Psoas muscle (tissue), 8 donors: ENCODE results near the gene PLK5. TPM values are rescaled to one million over a fixed set of nuclear protein-coding genes. Genes with fewer than 3 reads are reported as not detected.
"Not testable (repeated sequence)": the region's sequence is repeated elsewhere in the genome, so short reads cannot be mapped to it uniquely, and the experiment has no call there.

Experiments
- ATAC-seq, 4 donors: fragments of 200-7000 bp; cut with Tn5 transposase; one replicate each; pipeline ENCODE4 v1.9.1; 2020; ENCODE audit warnings: moderate library complexity in 3 of 4, mild to moderate bottlenecking in 2 of 4
- DNase-seq, 2 donors: peaks; one replicate each; pipeline ENCODE4 v3.0.0-alpha.2; 2020
- H3K27ac ChIP-seq: fragments of 200-600 bp; one replicate; pipeline ENCODE4 v1.8.0; 2022
- H3K27me3 ChIP-seq, 3 donors: fragments of 200-600 bp in 1 of 3; one replicate each; pipeline versions ENCODE4 v1.6.1 to v1.8.0; 2013 to 2022; ENCODE audit warnings: low read length in 2 of 3, mild to moderate bottlenecking in 2 of 3, moderate library complexity in 1 of 3; ENCODE audit not compliant: insufficient read depth in 3 of 3
- H3K36me3 ChIP-seq, 2 donors: fragments of 200-600 bp in 1 of 2; one replicate each; pipeline versions ENCODE4 v1.6.1 to v1.8.0; 2013 to 2022; ENCODE audit warnings: low read depth in 1 of 2, mild to moderate bottlenecking in 1 of 2, moderate library complexity in 1 of 2; ENCODE audit not compliant: insufficient read depth in 1 of 2
- H3K4me1 ChIP-seq: fragments of 200-600 bp; one replicate; pipeline ENCODE4 v1.8.0; 2022
- H3K4me3 ChIP-seq: fragments of 200-600 bp; one replicate; pipeline ENCODE4 v1.8.0; 2022; ENCODE audit warnings: mild to moderate bottlenecking
- H3K9me3 ChIP-seq: fragments of 200-600 bp; one replicate; pipeline ENCODE4 v1.8.0; 2022
- WGBS, 3 donors: extraction: QIAGEN DNeasy Blood & Tissue Kit; methylation state at CpG; one replicate each; pipeline versions ENCODE4 v1.1.6 to v1.1.7; 2013; 5-methylcytosine and 5-hydroxymethylcytosine counted together
- intact Hi-C, 2 donors: fragments of 100-400 bp; cut with DNase I; formaldehyde crosslinking; loops; one replicate each; pipeline versions ENCODE4 v1.11.0 to v1.14.2; 2022
- polyA plus RNA-seq, 3 donors: library from polyadenylated mRNA; stranded (reverse); fragments of 200-250 nt; gene quantifications; one replicate each; pipeline ENCODE4 v1.2.3, GENCODE V29; 2013
- total RNA-seq, 4 donors: library from RNA; stranded (reverse); fragmentation: NEBNext Ultra II Directional in 2 of 4; extraction: Animal tissue kit (Norgen Biotek cat#: 25700) in 2 of 4; gene quantifications; one replicate each; pipeline versions ENCODE4 v1.2.1 to v1.2.4, GENCODE V29; 2021 to 2023
- TF ChIP-seq, protein P1 (sequence below): fragments of 200-600 bp; IDR thresholded peaks from one replicate; pipeline ENCODE4 v1.8.0; 2022; ENCODE audit warnings: antibody characterized with exemption
- donor health status: healthy with polysubstance abuse.
- donor health status: DM: no; HTN: no; CAD: no; lungs with moderate emphysema.
- donor health status: Bipolar disorder and iron deficiency.
- donor health status: healthy.
- donor health status: DM: yes; HTN: yes; CAD: no.
- donor health status: DM: no; HTN: no; CAD: no.
- donor health status: DM: no; HTN: no; CAD: no.
- donor health status: DM: yes; HTN: yes; CAD: no.

PLK5 gene
- total and polyA plus RNA-seq, 7 donors = 0.03 to 0.35 TPM; not detected in 5

- H3K4me3 ChIP-seq = no peak overlapping the region
- DNase-seq (no peak), ATAC-seq (no peak)
- 69 to 85% (median 82%) methylated on average over 26 to 27 of the region's 27 CpGs for WGBS, 3 donors
- peaks cover 0 to 69% (median 22%) of the 10 kb centered on the region in 3 donors for H3K27me3 ChIP-seq
- no peak overlapping the region for H3K27ac ChIP-seq
- TF ChIP-seq, protein P1, sequence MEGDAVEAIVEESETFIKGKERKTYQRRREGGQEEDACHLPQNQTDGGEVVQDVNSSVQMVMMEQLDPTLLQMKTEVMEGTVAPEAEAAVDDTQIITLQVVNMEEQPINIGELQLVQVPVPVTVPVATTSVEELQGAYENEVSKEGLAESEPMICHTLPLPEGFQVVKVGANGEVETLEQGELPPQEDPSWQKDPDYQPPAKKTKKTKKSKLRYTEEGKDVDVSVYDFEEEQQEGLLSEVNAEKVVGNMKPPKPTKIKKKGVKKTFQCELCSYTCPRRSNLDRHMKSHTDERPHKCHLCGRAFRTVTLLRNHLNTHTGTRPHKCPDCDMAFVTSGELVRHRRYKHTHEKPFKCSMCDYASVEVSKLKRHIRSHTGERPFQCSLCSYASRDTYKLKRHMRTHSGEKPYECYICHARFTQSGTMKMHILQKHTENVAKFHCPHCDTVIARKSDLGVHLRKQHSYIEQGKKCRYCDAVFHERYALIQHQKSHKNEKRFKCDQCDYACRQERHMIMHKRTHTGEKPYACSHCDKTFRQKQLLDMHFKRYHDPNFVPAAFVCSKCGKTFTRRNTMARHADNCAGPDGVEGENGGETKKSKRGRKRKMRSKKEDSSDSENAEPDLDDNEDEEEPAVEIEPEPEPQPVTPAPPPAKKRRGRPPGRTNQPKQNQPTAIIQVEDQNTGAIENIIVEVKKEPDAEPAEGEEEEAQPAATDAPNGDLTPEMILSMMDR = no peak
- intact Hi-C loops = loop anchor here in 1 of 2 donors (10.0 kb wide), 1 partner anchor 243 kb away; the partner anchor contains the start of gene EFNA2
- no peaks in the 10 kb centered on the region for H3K4me1 ChIP-seq
- no peaks in the 10 kb centered on the region for H3K9me3 ChIP-seq
- no peaks in the 10 kb centered on the region for H3K36me3 ChIP-seq
These were observed 3.9 kb downstream of the PLK5 start for GRCh38 chr19:1527650-1528309.

- no peak overlapping the region for H3K4me3 ChIP-seq
- intact Hi-C loops = loop anchor here in 1 of 2 donors (10.0 kb wide), 1 partner anchor 244 kb away; the partner anchor contains the start of gene EFNA2
- 72 to 78% (median 72%) methylated on average over 19 to 23 of the region's 23 CpGs for WGBS, 3 donors
- no peaks in the 10 kb centered on the region for H3K4me1 ChIP-seq
- no peaks in the 10 kb centered on the region for H3K36me3 ChIP-seq
- TF ChIP-seq, protein P1 = no peak
- no peak for DNase-seq
- H3K27me3 ChIP-seq = peaks cover 0 to 66% (median 22%) of the 10 kb centered on the region in 3 donors
- no peak for ATAC-seq
- no peak overlapping the region for H3K27ac ChIP-seq
- H3K9me3 ChIP-seq = no peaks in the 10 kb centered on the region
These were observed 4.9 kb downstream of the PLK5 start for GRCh38 chr19:1528596-1529429.

DNA sequence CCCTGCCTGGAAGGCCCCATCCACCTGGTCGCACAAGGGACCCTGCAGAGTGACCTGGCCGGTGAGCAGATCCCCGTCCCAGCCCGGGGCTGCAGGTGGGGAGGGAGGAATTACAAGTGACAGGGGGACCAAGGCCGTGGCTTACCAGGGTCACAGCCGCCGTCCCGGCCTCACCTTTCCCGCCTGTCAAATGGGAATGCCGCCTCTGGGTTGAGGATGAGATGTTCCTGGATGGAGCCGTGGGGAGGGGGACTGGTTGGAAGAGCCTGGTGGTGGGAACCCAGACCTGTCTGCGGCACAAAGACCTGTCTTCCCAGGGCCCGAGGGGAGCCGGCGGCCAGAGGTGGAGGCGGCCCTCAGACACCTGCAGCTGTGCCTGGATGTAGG is 5.5 kb downstream of the PLK5 start:
- DNase-seq = no peak
- H3K4me1 ChIP-seq = no peaks in the 10 kb centered on the region
- H3K4me3 ChIP-seq = no peak overlapping the region
- H3K36me3 ChIP-seq = no peaks in the 10 kb centered on the region
- ATAC-seq = no peak
- TF ChIP-seq, protein P1 = no peak
- H3K9me3 ChIP-seq = no peaks in the 10 kb centered on the region
- no peak overlapping the region for H3K27ac ChIP-seq
- 77 to 82% (median 79%) methylated on average over 16 of the region's 16 CpGs for WGBS, 3 donors
- intact Hi-C loops = loop anchor here in 1 of 2 donors (10.0 kb wide), 1 partner anchor 245 kb away; the partner anchor contains the start of gene EFNA2
- peaks cover 0 to 62% (median 19%) of the 10 kb centered on the region in 3 donors for H3K27me3 ChIP-seq

- H3K27ac ChIP-seq, ATAC-seq, H3K36me3 ChIP-seq, H3K4me1 ChIP-seq, H3K4me3 ChIP-seq, DNase-seq, H3K9me3 ChIP-seq, intact Hi-C loops: not testable (repeated sequence)
- 87 to 89% (median 87%) methylated on average over 11 of the region's 11 CpGs for WGBS, 3 donors
- peaks cover 0 to 53% (median 17%) of the 10 kb centered on the region in 3 donors for H3K27me3 ChIP-seq
These were observed 7.0 kb downstream of the PLK5 start for GRCh38 chr19:1530856-1531255.

- ATAC-seq = no peak
- no peaks in the 10 kb centered on the region for H3K36me3 ChIP-seq
- 65 to 84% (median 79%) methylated on average over 11 of the region's 11 CpGs for WGBS, 3 donors
These were observed 7.7 kb downstream of the PLK5 start for GRCh38 chr19:1531587-1531986.

More at GRCh38 chr19:1531587-1531986, 7.7 kb downstream of the PLK5 start:
- Histone ChIP-seq H3K9me3 (no peaks in the 10 kb centered on the region), H3K4me3 (no peak overlapping the region), H3K4me1 (no peaks in the 10 kb centered on the region), H3K27me3 (peaks cover 0 to 46% (median 14%) of the 10 kb centered on the region in 3 donors), H3K27ac (no peak overlapping the region)
- intact Hi-C loops = no loop called here
- no peak for DNase-seq
- TF ChIP-seq, protein P1 = no peak
